Left cardiac atrium (tissue), 4 donors: ENCODE results near the gene LITAFD. TPM values are rescaled to one million over a fixed set of nuclear protein-coding genes. Genes with fewer than 3 reads are reported as not detected.

Experiments
- ATAC-seq, 2 donors: fragments of 200-7000 bp; cut with Tn5 transposase; one replicate each; pipeline ENCODE4 v1.9.1; 2020; ENCODE audit warnings: mild to moderate bottlenecking in 2 of 2, moderate library complexity in 2 of 2
- DNase-seq: peaks from one replicate; pipeline ENCODE4 v3.0.0-alpha.2; 2020
- intact Hi-C, 2 donors: fragments of 100-400 bp; cut with DNase I; formaldehyde crosslinking; loops; one replicate each; pipeline versions ENCODE4 v1.14.1 to v1.15.1; 2022 to 2023
- total RNA-seq, 2 donors: library from RNA; stranded (reverse); fragmentation: NEBNext Ultra II Directional; extraction: Animal tissue kit (Norgen Biotek cat#: 25700); gene quantifications; one replicate each; pipeline ENCODE4 v1.2.1, GENCODE V29; 2021
- donor health status: DM: no; HTN: yes; CAD: no.
- donor health status: DM: no; HTN: yes; CAD: no; lungs with severe emphysema.
- donor health status: DM: yes; HTN: yes; CAD: no.
- donor health status: Dilated cardiomyopathy.

LITAFD gene
- total RNA-seq, 2 donors from 2014 or later: not detected

GRCh38 chr16:8854298-8854948 is 27.7 kb upstream of the LITAFD start:
- no peak for ATAC-seq
- DNase-seq: peak; percentile 15
- intact Hi-C loops: no loop called here

DNA sequence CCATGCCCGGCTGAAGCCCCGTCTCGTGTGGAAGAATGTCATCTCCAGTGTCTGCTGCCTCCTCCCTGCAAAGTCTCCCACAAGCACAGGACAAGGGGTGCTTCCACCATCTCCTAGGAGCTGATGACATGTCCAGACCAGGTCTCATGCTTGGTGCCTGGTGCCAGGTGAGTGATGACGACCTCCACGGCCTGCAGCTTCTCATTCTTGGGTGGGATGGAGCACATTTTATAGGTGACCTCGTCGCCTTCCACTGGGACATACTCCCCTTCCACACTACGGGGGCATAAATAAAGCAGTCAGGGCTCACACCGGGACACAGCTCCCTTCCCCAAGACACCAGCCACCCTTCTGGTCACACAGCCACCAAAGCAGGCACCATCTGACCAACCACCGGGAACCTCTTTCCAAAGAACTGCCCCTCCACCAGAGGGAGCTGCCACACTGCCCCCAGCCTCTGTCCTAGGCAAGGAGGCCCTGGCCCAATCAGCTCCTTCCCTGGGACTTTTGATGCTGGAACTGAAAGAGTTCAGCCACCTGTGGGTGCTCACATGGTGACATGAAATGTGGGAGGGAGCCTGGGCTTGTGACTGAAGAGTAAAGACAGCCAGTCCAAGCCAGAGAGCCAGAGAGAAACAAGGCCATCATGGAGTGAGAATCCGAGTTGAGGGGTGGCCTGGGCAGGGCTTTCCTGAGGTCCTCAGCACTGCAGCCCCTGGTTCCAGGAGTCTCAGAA is 26.9 kb upstream of the LITAFD start:
- ATAC-seq: no peak

DNA sequence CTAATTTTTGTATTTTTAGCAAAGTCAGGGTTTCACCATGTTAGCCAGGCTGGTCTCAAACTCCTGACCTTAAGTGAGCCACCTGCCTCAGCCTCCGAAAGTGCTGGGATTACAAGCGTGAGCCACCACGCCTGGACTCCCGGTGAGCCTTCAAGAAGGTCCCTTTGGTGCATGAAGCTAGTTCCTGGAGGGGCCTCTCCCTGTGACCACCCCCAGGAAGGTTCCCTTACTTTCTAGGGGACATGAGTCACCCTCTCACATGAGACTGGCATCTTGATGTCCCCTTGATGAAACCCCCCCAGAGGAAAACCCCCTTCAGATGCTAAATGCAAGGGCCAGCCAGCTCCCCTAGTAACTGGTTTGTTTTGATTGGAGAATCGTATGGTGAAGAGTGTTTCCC is 26.2 kb upstream of the LITAFD start:
- intact Hi-C loops: no loop called here
- DNase-seq (no peak), ATAC-seq (no peak)

More for the DNA sequence above, 26.9 kb upstream of the LITAFD start:
- intact Hi-C loops: no loop called here
- peak; percentile 8 for DNase-seq

DNA sequence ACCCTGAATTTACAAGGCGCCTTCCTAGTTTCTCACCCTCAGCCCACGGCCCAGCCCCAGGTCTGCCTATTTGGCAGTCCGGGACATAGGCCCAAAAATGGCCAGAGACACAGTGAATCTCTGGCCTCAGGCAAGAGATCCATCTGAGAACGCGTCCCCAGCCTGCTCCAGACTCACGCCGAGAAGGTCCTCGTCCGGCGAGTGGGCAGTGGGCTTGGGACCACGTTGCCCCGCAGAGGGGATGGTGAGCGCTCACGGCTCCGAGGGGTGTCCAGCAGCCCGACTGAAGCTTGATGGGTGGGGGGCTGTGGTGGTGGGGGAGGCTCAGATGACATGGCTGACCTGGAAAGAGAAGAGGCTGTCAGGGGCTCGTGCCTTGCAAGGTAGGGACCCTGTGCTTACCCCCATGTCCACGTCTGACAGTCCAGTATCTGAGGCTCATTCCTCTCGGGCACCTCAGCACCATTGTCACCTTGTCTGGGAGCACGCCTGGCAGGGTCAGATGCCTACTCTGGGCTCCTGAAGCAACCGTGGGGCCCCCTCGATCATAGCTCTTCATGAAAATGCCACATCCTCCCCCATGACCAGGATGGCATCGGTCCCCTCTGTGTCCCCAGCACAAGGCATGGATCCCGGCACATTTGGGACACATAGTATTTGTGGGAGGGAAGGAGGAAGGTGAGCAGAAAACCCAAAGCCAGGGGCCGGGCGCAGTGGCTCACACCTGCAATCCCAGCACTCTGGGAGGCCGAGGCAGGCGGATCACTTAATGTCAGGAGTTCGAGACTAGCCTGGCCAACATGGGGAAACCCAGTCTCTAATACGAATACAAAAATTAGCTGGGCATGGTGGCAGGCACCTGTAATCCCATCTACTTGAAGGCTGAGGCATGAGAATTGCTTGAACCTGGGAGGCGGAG is 22.9 kb upstream of the LITAFD start:
- intact Hi-C loops: no loop called here
- ATAC-seq (no peak), DNase-seq (peak; percentile 18)

- DNase-seq (peak; percentile 50), ATAC-seq (peak in 1 of 2 donors; percentile 29)
- intact Hi-C loops: no loop called here
Observed at GRCh38 chr16:8859913-8860881, 22.0 kb upstream of the LITAFD start.

DNA sequence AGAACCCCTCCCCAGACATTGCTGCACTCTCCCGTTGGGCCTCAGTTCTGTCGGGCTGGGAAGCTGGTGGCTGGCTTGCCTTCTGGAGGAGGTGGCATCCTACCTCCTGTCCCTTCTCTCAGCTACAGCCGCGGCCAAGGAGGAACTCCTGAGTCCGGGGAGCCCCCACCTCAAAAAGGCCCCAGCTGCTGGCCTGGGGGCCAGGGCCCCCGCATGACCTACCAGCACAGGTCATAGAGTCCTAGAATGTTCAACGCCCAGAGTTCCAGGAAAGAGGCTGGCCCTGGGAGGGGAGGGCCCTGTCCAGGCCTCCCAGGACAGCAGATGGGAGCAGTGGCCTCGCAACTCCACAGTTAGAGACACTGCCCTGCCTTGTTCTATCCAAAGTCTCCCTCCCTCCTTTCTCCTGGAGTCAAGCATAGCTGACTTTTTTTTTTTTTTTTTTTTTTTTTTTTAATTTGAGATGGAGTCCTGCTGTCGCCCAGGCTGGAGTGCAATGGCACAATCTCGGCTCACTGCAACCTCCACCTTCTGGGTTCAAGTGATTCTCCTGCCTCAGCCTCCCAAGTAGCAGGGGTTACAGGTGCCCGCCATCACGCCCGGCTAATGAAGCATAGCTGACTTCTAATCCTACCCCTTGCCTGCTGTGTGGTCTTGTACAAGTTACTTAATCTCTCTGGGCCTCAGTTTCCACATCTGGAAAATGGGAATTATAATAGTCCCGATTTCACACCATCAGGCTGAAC is 20.4 kb upstream of the LITAFD start:
- DNase-seq (peak; percentile 51), ATAC-seq (peak; percentile 18 to 19)
- intact Hi-C loops: no loop called here

DNA sequence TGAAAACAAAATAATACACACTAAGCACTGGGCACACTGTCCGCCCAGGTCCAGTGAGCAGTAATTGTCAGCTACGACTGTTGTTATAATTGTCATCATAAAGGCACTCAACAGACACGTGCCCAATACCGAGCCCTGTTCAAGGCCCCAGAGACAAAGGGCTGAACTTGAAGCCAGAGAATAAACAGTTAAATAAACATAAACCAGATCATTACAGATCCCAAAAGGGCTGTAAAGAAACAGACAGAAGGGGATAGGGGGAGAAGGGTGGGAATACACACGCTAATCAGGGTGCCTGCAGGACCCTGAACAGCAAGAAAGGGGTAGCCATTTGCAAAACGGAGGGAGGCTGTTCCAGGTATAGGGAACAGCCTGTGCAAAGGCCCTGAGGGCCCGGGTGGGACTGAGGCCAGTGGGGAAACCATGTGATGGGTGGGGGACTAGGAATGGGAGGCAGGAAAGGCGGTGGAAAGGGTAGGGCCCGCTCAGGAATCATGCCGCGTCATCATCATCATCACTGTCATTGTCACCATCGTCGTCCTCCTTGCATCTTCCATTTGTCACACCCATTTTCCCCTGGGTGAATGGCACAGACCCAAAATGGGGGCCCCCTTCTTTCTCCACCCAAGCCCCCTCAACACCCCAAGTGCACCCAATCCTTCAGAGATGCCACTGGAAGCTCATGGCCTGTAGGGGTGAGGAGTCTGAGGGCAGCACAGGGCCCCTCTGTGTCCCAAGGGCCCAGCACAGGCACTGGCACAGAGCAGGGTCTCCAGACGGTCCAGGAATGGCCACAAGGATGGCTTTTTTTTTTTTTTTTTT is 19.6 kb upstream of the LITAFD start:
- ATAC-seq (no peak), DNase-seq (no peak)
- intact Hi-C loops: no loop called here

DNA sequence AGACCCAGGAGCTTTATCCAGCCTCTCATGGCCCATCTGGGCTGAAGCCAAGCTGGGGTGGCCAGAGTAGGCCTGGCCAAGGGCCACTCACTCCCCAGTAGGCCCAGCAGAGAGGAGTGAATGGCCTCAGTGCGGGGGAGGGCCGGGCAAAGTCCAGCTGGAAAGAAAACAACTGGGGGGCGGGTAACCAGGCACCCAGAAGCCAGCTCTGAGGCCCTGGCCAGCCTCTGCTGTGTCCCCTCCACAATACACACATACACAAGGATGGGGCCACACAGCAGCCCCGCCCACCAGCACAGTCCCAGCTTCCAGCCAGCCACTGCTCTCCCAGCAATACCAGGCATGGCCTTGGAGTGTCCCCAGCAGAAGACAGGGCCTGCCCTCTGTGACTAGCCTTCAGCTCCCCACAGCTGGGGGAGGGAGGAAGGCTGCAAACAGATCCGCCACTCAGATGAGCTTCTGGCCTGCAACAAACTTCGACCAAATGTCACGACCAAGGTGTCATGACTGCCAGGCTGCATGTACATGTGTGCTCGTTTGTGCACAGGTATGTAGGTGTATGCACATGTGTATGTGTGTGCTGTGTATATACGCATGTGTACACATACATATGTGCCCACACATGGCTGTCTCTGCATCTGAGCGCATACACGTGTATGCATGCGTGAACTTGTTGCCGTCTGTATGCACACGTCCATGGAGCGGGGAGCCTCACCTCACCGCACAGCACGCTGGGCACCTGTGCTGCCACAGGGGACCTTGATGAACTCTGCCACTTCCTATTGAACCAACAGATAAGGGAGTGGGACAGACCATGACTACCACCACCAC is 18.3 kb upstream of the LITAFD start:
- intact Hi-C loops: no loop called here
- ATAC-seq: peak; percentile 11 to 46
- peak; percentile 61 for DNase-seq

DNA sequence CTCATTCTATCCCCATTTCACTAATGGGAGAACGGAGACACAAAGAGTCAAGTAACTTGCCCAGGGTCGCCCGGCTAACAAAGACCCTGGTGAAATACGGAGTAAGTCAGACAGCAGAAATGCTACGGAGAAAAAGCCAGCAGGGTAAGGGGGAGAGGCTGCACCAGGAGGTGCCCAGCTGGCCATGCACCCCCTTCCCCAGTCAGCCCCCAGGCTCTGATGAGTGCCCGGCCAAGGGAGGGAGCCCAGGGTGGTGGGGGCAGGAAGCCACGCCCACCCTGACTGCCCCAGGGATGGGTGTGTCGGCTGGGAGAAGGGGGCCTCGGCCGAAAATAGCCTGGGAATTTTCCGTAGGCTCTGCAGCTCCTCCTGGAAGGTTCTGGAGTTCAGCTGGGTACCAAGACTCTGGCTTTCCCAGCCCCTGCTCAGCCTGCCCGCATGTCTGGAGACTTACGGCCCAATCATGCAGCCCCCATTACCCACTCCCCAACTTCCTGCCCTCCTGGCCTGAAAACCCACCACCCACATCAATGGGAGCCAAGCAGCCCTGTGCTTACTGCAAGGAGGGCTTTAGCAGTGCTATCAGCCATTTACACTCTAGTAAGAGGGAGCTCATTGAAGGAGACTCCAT is 17.6 kb upstream of the LITAFD start:
- intact Hi-C loops: no loop called here
- DNase-seq: no peak
- ATAC-seq: no peak

- no peak for ATAC-seq
- intact Hi-C loops: no loop called here
- no peak for DNase-seq
Observed at GRCh38 chr16:8865145-8865882, 16.8 kb upstream of the LITAFD start.

- intact Hi-C loops: no loop called here
- ATAC-seq (peak; percentile 1 to 3), DNase-seq (peak; percentile 72)
Observed at GRCh38 chr16:8866118-8866883, 15.8 kb upstream of the LITAFD start.

GRCh38 chr16:8866884-8867215 is 15.3 kb upstream of the LITAFD start:
- DNase-seq (no peak), ATAC-seq (no peak)
- intact Hi-C loops: no loop called here

GRCh38 chr16:8867216-8867931 is 14.8 kb upstream of the LITAFD start:
- ATAC-seq (no peak), DNase-seq (peak; percentile 61)
- intact Hi-C loops: no loop called here

DNA sequence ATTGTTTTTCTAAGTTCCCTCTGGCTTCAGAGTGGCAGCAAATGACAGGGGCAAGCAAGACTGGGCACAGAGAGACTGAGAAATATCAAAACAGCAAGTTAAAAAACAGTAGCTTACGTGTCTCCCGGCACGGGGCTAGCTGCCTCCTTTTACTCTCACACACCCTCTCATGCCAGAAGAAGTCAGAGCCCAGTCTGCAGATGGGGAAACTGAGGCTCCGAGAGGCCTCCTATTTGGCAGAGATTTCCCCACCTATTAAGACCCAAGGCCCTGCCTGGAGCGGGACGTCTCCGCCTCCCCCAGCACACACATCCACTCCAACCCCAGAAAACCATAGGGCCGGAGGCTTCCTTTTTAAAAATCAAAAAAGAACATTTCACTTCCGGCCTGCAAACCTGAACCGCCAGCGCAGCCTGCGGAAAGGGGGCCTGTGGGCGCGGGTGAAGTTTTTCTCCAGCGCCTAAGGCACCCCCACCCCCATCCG is 14.2 kb upstream of the LITAFD start:
- DNase-seq: no peak
- intact Hi-C loops: no loop called here
- no peak for ATAC-seq
